GM21737 (cell line): Measurements from ENCODE around the gene CNOT6.

ENCODE experiments used
- ATAC-seq: cut with Tn5 transposase; IDR thresholded peaks from one replicate; pipeline ENCODE4 v1.9.1; 2021; ENCODE audit warnings: mild to moderate bottlenecking, moderate library complexity; ENCODE audit not compliant: unreplicated experiment

The CNOT6 gene

GRCh38 chr5:180558232-180558631 lies 64.1 kb downstream of the CNOT6 start:
- no peak for ATAC-seq

- no peak for ATAC-seq
Observed at GRCh38 chr5:180563994-180564393, 69.8 kb downstream of the CNOT6 start.

GRCh38 chr5:180568914-180569313 lies 74.7 kb downstream of the CNOT6 start:
- no peak for ATAC-seq

- no peak for ATAC-seq
Observed at GRCh38 chr5:180575571-180575970, 81.4 kb downstream of the CNOT6 start.

GRCh38 chr5:180580681-180581080 lies 86.5 kb downstream of the CNOT6 start:
- no peak for ATAC-seq

GRCh38 chr5:180583738-180584137 lies 89.6 kb downstream of the CNOT6 start:
- ATAC-seq: no peak

- no peak for ATAC-seq
Observed at GRCh38 chr5:180586204-180586603, 92.0 kb downstream of the CNOT6 start.

GRCh38 chr5:180586870-180587269 lies 92.7 kb downstream of the CNOT6 start:
- no peak for ATAC-seq

GRCh38 chr5:180589771-180590542 lies 95.8 kb downstream of the CNOT6 start:
- ATAC-seq: no peak

- ATAC-seq: no peak
Observed at GRCh38 chr5:180590543-180591310, 96.5 kb downstream of the CNOT6 start.

- ATAC-seq: no peak
Observed at GRCh38 chr5:180591311-180591887, 97.2 kb downstream of the CNOT6 start, which contains the start of gene SCGB3A1. Gene SCGB3A1, minus strand, starts transcription at chr5:180591499. Its CDS starts 37 bp downstream, at chr5:180591462.

- ATAC-seq: no peak
Observed at GRCh38 chr5:180592176-180592575, 98.0 kb downstream of the CNOT6 start.

GRCh38 chr5:180593446-180594206 lies 99.4 kb downstream of the CNOT6 start:
- ATAC-seq: no peak

- ATAC-seq: no peak
Observed at GRCh38 chr5:180594311-180595045, 100.3 kb downstream of the CNOT6 start.

- ATAC-seq: no peak
Observed at GRCh38 chr5:180595046-180595379, 100.8 kb downstream of the CNOT6 start.

GRCh38 chr5:180595381-180596114 lies 101.4 kb downstream of the CNOT6 start:
- ATAC-seq: no peak

- no peak for ATAC-seq
Observed at GRCh38 chr5:180596115-180596667, 102.0 kb downstream of the CNOT6 start.

GRCh38 chr5:180596668-180597231 lies 102.6 kb downstream of the CNOT6 start:
- no peak for ATAC-seq

GRCh38 chr5:180598316-180598701 lies 104.1 kb downstream of the CNOT6 start:
- no peak for ATAC-seq
